ENCODE data around the gene LIPH. TPM values are rescaled to one million over a fixed set of nuclear protein-coding genes. Genes with fewer than 3 reads are reported as not detected.

The LIPH gene
- total RNA-seq, 4 donors from 2014 or later, result 0.22 to 3.8 (median 0.34) TPM; not detected in 1

GRCh38 chr3:185488465-185488864 is 63.9 kb downstream of the LIPH start:
- no peak for TF ChIP-seq CTCF (IDR thresholded peaks at IDR 0.05; ENCODE audit: low read depth)

GRCh38 chr3:185486394-185486793 is 66.0 kb downstream of the LIPH start:
- TF ChIP-seq CTCF (IDR thresholded peaks at IDR 0.05; ENCODE audit: low read depth), result no peak

GRCh38 chr3:185484296-185484695 is 68.1 kb downstream of the LIPH start:
- TF ChIP-seq CTCF (IDR thresholded peaks at IDR 0.05; ENCODE audit: low read depth), result no peak

GRCh38 chr3:185479373-185479945 is 72.9 kb downstream of the LIPH start:
- no peak for TF ChIP-seq CTCF (IDR thresholded peaks at IDR 0.05; ENCODE audit: low read depth)

GRCh38 chr3:185477316-185477715 is 75.1 kb downstream of the LIPH start:
- TF ChIP-seq CTCF (IDR thresholded peaks at IDR 0.05; ENCODE audit: low read depth), result no peak

- no peak for TF ChIP-seq CTCF (IDR thresholded peaks at IDR 0.05; ENCODE audit: low read depth)
Observed at GRCh38 chr3:185473290-185473815, 79.0 kb downstream of the LIPH start.

GRCh38 chr3:185470323-185470722 is 82.1 kb downstream of the LIPH start:
- TF ChIP-seq CTCF (IDR thresholded peaks at IDR 0.05; ENCODE audit: low read depth), result no peak

Data from subcutaneous adipose tissue (tissue), 4 donors.